ENCODE results near the gene PER2. TPM values are rescaled to one million over a fixed set of nuclear protein-coding genes. Genes with fewer than 3 reads are reported as not detected.
"Not testable (repeated sequence)": the region's sequence is repeated elsewhere in the genome, so short reads cannot be mapped to it uniquely, and the experiment has no call there.

The PER2 gene
- 21.6 TPM for total RNA-seq

- DNase-seq (ENCODE audit: low spot score in 2 of 2), result peak; percentile 58 to 92
- Histone ChIP-seq H3K9me3 (no peaks in the 10 kb centered on the region), H3K4me1 (peaks cover 16 to 36% of the 10 kb centered on the region in 2 donors), H3K36me3 (no peaks in the 10 kb centered on the region), H3K27ac (peak within 1 kb of the TSS; percentile 96 to 97), H3K4me3 (peak within 1 kb of the TSS; percentile 75 to 86), H3K27me3 (no peaks in the 10 kb centered on the region)
- peak in 2 of 3 experiments; percentile 16 to 19 for TF ChIP-seq CTCF (IDR thresholded peaks at IDR 0.05)
- intact Hi-C loops (cut with DNase I), result loop anchor here (2.0 to 5.0 kb wide), 2 partner anchors 46 to 119 kb away; partner anchors contain the start of gene HES6
Observed at GRCh38 chr2:238287737-238288649, at the start of gene PER2. Gene PER2, minus strand, starts transcription at chr2:238288610. Its CDS starts 10,674 bp downstream, at chr2:238277936.

- intact Hi-C loops (cut with DNase I), result no loop called here
- DNase-seq (ENCODE audit: low spot score in 2 of 2), result no peak
- TF ChIP-seq CTCF (IDR thresholded peaks at IDR 0.05), result no peak
- no peaks in the 10 kb centered on the region for H3K9me3 ChIP-seq
- no peak overlapping the region for H3K27ac ChIP-seq
- no peaks in the 10 kb centered on the region for H3K27me3 ChIP-seq
- H3K4me3 ChIP-seq, result no peak overlapping the region
- peaks cover 5 to 13% of the 10 kb centered on the region in 2 donors for H3K36me3 ChIP-seq
- no peaks in the 10 kb centered on the region for H3K4me1 ChIP-seq
Observed at GRCh38 chr2:238337846-238338245, 49.4 kb upstream of the PER2 start.

DNA sequence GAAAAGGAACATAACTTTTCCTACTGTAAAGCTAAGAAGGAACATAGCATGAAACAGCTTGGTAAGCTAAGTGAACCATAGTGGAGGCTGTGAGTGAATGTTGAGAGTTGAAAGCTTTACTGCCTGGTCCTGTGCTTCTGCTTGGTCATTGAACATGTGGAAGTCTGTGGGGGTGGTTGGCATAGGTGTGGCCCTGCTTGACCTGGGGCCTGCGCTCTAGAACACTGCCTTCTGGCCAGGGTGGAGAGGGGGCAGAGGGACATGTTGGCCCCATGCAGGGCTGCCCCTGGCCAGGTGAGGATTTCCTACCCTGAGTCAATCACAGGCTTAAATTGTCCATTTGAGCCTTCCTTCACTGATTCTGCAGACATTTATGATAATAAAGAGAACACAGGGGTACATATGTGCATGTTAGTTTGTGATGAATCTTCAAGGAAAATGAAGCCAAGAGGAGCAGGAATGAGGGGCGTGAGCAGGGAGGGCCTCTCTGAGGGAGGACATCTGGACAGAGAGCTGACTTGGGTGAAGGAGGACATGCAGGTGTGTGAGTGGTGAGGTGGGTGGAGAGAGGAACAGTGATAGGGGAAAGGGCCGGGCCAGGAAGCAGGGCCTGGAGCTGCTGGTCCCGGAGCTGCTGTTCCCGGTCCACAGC lies 48.5 kb upstream of the PER2 start:
- TF ChIP-seq CTCF (IDR thresholded peaks at IDR 0.05), result no peak
- DNase-seq (ENCODE audit: low spot score in 2 of 2), result no peak
- Histone ChIP-seq H3K4me3 (no peak overlapping the region), H3K4me1 (no peaks in the 10 kb centered on the region), H3K36me3 (peaks cover 5 to 13% of the 10 kb centered on the region in 2 donors), H3K27me3 (no peaks in the 10 kb centered on the region), H3K27ac (no peak overlapping the region), H3K9me3 (no peaks in the 10 kb centered on the region)
- intact Hi-C loops (cut with DNase I), result no loop called here

DNA sequence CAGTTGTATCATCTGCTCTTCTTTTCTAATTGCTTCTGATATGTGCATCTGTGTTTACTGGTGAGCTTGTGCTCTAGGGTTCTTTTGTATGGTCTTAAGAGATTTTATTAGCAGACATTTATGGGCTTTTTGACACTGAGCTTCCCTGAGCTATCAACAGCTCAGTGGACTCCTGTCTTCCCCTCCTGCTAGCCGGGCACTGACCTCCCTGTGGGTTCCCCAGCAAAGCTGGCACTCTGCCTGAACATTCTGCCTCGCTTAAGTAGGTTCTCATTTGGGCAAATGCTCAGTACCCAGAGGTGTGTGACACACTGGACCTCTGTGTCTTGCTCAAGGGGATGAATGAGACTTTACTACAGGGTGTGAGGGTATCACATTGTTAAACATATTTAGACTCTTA lies 47.7 kb upstream of the PER2 start:
- Histone ChIP-seq H3K4me1 (no peaks in the 10 kb centered on the region), H3K36me3 (peaks cover 5 to 13% of the 10 kb centered on the region in 2 donors), H3K27ac (no peak overlapping the region), H3K27me3 (no peaks in the 10 kb centered on the region), H3K9me3 (no peaks in the 10 kb centered on the region), H3K4me3 (no peak overlapping the region)
- intact Hi-C loops (cut with DNase I), result no loop called here
- no peak for DNase-seq (ENCODE audit: low spot score in 2 of 2)
- no peak for TF ChIP-seq CTCF (IDR thresholded peaks at IDR 0.05)

DNA sequence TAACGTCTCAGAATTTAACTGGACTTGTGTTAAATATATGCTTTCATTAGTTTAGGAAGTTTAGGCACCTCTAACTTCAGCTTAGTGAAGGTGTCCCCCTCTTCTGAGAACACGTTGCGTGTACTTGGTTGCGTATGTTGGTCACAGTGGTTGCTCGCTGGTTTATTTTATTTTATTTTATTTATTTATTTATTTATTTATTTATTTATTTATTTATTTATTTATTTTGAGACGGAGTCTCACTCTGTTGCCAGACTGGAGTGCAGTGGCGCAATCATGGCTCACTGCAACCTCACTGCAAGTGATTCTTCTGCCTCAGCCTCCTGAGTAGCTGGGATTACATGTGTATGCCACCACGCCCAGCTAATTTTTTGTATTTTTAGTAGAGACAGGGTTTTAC lies 47.2 kb upstream of the PER2 start:
- intact Hi-C loops (cut with DNase I); H3K27ac ChIP-seq; H3K27me3 ChIP-seq; H3K9me3 ChIP-seq; H3K4me3 ChIP-seq; H3K4me1 ChIP-seq; DNase-seq (ENCODE audit: low spot score in 2 of 2): not testable (repeated sequence)
- peaks cover 6 to 14% of the 10 kb centered on the region in 2 donors for H3K36me3 ChIP-seq

DNA sequence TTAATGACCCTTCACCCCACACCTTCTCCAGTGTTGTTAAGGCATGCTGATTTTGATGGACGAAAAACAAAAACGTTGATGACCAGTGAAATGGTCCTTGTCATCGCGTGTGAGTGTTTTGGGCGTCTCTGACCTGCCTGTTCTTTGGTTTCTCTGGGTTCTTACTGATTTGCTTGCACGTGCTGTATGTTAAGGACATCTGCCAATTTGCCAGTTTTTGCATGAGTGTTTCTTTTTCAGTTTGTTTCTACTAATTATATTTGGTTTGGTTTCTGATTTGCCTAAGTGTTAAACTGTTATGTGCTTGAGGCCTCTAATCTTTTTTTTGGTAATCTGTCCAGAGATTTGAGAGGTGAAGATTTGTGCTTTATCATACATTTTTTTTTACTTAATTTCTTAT lies 46.5 kb upstream of the PER2 start:
- Histone ChIP-seq H3K9me3 (no peaks in the 10 kb centered on the region), H3K27me3 (no peaks in the 10 kb centered on the region), H3K4me1 (no peaks in the 10 kb centered on the region), H3K4me3 (no peak overlapping the region), H3K36me3 (peaks cover 13 to 19% of the 10 kb centered on the region in 2 donors), H3K27ac (no peak overlapping the region)
- no peak for TF ChIP-seq CTCF (IDR thresholded peaks at IDR 0.05)
- intact Hi-C loops (cut with DNase I), result no loop called here
- no peak for DNase-seq (ENCODE audit: low spot score in 2 of 2)
